ENCODE results near the gene MAMSTR.

- TF ChIP-seq, protein P1, sequence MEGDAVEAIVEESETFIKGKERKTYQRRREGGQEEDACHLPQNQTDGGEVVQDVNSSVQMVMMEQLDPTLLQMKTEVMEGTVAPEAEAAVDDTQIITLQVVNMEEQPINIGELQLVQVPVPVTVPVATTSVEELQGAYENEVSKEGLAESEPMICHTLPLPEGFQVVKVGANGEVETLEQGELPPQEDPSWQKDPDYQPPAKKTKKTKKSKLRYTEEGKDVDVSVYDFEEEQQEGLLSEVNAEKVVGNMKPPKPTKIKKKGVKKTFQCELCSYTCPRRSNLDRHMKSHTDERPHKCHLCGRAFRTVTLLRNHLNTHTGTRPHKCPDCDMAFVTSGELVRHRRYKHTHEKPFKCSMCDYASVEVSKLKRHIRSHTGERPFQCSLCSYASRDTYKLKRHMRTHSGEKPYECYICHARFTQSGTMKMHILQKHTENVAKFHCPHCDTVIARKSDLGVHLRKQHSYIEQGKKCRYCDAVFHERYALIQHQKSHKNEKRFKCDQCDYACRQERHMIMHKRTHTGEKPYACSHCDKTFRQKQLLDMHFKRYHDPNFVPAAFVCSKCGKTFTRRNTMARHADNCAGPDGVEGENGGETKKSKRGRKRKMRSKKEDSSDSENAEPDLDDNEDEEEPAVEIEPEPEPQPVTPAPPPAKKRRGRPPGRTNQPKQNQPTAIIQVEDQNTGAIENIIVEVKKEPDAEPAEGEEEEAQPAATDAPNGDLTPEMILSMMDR (optimal IDR thresholded peaks at IDR 0.05 in 1 of 3, IDR thresholded peaks at IDR 0.05 in 1 of 3, conservative IDR thresholded peaks at IDR 0.05 in 1 of 3; ENCODE audit: extremely low read depth in 1 of 3, insufficient read depth in 2 of 3, low read length in 3 of 3), result no peak
- no peak for TF ChIP-seq EZH2 (IDR thresholded peaks at IDR 0.05; ENCODE audit: low read length)
Measured at GRCh38 chr19:48716562-48717291, 2.8 kb downstream of the MAMSTR start.
